GM18498 (cell line): Measurements from ENCODE around the gene SH3TC2.
"Not testable (repeated sequence)": the region's sequence is repeated elsewhere in the genome, so short reads cannot be mapped to it uniquely, and the experiment has no call there.

Experiments
- ATAC-seq: cut with Tn5 transposase; IDR thresholded peaks from one replicate; pipeline ENCODE4 v1.9.1; 2021; ENCODE audit warnings: mild to moderate bottlenecking, moderate library complexity; ENCODE audit not compliant: unreplicated experiment

SH3TC2 gene

DNA sequence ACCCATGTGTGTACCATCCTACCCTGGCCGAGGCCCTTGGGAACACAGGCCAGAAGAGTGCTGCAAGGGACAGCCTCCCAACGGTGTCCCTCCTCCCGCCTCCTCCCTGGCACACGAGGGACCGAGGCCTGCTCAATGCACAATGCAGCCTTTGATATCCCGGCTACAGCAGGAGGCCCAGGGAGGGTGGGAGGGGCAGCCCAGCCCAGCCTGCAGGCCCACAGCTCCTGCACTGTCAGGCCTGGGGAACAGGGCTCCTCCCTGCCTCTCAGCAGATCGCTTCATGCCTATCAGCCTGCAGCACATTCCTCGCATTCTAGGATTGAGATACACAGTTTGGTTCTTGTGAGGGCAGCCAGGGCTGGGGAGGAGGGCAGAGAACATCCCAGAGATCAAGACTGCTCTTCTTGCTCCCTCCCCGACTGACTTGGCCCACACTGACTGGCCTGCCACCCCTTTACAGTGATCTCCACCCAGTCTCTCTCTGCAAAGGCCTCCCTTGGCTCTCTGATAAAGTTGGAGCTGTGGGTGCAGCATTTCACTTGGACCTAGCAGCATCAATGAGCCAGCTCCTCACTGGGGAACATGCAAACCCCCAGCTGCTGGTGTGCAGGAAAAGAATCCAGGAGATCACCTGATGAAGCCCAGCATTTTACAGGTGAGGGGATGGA is at the start of gene SH3TC2:
Gene SH3TC2, minus strand, starts transcription at position 46 of the 671 bp plus-strand sequence. Its CDS starts 40 bp downstream, at position 6.
- no peak for ATAC-seq

DNA sequence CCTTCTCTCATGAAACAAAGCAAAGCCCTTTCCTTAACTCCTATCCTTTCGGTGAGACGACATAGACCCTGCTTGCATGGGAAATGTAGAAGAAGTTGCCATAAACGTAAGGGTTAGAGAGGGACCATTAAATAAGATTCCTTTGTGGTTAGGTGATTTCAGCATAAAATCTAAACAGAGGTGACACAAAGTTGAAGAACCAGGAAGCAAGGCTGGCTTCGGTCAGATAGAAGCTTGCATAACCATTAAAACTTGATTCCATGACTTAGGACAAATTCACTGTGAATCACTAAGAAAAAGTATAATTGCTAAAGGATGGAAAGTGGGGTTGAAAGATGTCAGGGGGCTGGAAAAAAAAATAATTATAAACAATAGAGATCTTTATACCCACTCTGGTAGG is 47.5 kb upstream of the SH3TC2 start:
- ATAC-seq: no peak

DNA sequence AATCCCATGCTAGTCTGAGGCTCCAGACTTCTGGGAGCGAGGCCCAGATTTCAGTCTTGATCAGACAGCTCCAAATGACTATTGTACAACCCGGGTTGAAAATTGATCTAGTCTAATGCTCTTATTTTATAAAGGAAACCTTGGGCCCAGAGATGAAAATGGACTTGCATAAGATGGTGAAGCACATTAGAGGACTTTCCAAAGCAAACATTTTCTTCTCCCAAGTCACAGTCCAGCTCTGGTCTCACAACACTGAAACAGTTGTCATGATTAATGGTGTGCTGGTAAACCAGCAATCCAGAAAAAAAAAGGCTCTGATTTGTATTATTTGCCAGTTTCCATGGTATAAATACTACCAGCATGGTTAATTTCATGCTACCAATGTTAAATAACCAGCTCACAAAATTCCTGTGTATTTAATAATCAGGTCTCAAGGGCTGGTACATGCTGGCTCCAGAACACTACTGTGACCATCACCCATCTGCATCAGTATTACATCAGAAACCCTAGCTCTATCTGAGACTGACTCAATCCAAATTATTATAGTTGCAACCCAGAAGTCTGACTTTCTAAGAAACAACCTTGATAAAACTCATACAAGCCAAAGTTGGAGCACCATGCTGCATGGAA is 45.9 kb upstream of the SH3TC2 start:
- no peak for ATAC-seq

DNA sequence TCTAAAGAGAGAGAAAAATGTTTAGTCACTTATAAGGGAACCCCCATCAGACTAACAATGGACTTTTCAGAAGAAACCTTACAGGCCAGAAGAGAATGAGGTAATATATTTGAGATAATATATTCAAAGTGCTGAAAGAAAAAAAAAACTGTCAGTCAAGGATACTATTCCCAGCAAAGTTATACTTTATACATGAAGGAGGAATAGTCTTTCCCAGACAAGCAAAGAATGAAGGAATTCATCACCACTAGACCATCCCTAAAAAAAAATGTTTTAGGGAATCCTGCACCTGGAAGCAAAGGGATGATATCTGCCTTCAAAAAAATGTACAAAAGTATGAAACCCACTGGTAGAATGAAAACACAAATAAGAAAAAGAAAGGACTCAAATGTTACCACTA is 37.5 kb upstream of the SH3TC2 start:
- no peak for ATAC-seq

DNA sequence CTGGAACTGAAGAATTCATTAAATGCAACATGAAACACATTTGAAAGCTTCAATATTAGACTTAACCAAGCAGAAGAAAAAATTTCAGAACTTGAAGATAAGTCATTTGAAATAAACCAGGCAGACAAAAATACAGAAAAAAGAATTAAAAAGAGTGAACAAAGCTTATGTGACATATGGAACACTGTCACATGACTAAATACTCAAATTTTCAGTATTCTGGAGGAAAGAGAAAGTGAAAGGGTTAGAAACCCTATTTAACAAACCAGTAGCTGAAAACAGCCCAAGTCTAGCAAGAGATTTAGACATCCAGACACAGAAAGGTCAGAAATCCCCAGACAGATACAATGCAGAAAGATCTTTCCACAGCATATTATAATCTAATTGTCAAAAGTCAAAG is 37.1 kb upstream of the SH3TC2 start:
- no peak for ATAC-seq

DNA sequence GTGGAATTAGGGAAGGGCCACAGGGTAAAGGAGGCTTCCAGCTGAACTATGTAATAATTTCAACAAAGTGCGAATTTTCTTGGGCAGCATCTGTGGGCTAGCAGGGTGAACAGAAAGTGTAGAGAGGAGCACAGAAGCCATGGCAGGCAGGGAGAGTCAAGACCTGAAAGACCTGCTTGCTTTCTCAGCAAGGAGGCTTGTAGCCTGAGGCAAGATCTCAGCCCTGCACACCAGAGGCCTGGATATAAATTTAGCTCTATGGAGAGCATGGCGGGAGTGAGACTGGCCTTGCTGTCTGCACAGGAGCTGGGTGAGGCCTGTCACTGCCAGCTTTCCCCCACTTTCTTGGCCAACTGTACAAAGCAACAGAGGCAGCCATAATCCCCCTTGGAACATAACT is 32.1 kb upstream of the SH3TC2 start:
- no peak for ATAC-seq

DNA sequence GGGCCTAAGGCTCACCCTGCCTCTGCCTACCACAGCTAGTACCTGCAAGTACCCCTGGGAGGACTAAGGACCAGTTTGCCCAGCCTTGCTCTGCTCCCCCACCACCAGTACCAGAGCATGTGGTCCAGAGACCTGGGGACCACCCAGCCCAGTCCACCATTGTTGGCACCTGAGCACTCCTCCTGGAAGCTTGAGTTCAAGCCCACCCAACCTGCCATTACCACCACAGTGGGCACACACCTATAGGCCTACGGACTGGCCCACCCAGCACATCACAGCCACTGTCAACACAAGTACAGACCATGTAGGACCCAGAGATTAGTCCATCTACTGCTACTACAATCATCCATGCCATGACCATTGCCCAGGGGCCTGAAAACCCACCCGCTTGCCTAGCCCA is 30.8 kb upstream of the SH3TC2 start:
- ATAC-seq: no peak

DNA sequence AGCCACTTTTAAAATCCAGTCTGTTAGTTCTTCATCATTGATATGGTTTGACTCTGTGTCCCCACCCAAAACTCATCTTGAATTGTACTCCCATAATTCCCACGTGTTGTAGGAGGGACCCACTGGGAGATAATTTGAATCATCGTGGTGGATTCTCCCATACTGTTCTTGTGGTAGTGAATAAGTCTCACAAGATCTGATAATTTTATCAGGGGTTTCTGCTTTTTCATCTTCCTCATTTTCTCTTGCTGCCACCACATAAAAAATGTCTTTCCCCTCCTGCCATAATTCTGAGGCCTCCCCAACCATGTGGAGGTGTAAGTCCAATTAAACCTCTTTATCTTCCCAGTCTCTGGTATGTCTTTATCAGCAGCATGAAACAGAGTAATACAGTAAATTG is 26.9 kb upstream of the SH3TC2 start:
- ATAC-seq: no peak

DNA sequence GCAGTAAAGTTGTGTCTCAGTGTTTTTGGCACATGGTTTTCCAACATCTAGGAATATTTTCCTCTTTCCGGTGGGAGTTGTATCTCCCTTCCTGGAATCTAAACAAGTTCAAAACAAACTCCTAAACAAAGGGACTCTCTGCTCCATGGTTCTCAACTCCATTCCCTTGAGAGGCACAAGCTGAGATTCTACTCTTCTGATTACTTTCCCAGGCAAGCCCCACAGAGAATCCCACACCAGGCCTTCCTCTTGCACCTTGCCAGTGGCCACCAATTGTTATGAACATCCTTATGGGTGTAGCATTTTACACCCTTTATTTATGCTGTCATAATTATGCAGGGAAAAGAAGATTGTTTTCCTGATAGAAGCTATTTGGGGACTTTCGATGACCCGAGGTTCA is 25.8 kb upstream of the SH3TC2 start:
- no peak for ATAC-seq

DNA sequence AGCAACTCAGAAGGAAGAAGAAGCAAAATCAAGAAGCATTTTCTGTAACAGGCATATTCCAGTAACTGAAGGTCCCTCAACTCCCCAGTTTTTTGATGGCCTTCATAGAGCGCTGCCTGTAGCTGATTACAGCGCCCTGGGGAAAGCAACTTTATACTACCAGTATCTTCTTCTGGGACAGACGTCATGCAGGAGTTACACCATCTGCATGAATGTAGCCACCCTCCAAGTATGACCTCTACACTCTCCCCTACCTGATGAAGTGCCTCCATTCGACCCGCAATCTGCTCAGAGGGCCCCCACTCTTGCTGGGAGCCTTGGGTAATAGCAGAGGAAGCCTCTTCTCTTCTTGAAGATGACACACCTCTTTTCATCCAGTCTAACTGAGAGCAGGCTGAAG is 21.0 kb upstream of the SH3TC2 start:
- ATAC-seq: no peak

DNA sequence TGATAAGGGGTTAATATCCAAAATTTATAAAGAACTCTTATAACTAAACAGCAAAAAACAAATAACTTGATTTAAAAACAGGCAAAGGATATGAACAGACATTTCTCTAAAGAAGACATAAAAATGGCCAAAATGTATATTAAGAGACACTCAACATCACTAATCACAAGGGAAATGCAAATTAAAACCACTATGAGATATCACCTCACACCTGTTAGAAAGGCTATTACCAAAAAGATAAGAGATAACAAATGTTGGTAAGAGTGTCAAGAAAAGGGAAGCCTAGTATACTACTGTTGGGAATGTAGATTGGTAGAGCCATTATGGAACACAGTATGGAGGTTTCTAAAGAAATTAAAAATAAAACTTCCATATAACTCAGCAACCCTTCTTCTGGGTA is 19.4 kb upstream of the SH3TC2 start:
- ATAC-seq: no peak

DNA sequence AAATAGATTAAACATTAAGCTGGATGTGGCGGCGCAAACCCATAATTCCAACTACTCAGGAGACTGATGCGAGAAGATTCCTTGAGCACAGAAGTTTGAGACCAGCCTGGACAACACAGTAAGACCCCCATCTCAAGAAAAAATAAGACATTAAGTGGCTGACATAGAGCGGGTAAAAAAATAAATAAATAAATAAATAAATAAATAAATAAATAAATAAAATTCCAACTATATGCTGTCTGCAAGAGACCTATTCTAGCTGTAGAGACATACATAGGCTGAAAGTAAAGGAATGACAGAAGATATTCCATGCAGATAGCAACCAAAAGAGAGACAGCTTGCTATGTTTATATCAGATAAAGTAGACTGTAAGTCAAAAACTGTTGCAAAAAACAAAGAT is 17.4 kb upstream of the SH3TC2 start:
- no peak for ATAC-seq

DNA sequence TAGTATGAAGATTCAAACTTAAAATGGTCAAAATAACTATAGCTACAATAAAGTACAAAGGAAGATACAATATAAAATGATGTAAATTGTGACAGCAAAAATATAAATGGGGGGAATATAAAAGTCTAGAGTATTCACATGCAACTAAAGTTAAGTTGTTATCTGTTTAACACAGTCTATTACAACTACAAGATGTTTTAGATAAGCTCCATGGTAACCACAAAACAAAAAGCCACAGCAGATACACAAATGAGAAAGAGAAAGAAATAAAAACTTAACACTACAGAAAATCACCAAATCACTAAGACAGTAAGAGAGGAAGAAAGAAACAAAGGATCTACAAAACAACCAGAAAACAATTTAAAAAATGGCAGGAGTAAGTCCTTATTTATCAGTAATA is 17.0 kb upstream of the SH3TC2 start:
- ATAC-seq: no peak

DNA sequence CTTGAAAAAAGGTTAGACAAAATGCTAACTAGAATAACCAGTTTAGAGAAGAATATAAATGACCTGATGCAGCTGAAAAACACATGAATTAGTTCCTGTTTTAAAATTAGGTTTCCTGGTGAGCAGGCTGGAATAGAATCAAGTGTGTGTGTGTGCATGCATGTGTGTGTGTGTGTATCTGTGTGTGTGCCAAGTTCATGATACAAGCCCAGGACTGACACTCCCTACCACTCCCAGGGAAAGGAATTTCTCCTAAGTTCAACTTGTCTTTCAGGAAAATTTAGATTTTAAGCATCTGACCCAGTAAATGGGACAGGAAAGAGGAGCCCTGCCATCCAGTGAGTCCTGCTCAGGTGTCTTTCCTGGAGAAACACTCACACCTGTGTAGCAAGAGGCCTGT is 11.2 kb upstream of the SH3TC2 start:
- ATAC-seq: not testable (repeated sequence)

DNA sequence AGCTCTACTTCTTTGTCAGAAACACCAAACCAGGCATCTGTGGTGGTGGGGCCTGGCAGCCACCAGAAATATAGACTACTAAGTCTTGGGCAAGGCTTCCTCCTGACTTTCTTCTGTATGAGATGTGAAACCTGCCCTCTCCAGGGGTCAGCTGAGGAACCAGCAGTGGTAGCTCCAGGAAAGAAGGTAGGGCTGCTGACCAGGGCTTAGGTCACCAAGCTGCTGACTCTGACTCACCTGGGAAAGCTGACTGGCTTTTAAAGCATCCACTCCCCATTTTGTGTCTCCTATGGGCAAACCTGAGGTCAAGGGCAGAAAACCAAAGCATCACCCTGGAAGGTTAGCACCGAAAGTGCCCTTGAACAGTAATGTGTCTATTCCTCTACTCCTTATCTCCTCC is 10.4 kb upstream of the SH3TC2 start:
- no peak for ATAC-seq

DNA sequence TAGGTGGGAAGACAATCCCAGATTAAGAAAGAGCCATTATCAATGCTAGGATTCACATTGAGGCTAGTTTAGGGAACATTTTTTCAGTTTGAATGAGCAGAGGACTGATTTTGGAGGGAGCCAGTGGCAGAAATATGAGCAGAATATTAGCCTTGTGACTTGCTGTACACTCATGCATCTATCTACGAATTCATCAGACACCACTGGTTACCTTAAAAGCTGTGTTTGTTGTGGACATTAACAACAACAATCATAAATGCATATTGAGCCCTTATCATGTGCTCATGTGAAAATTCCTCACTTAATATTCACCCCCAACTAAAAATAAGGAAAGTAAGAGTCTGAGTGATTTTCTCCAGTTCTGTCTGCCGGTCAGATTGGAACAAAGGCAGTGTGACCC is 9.9 kb upstream of the SH3TC2 start:
- ATAC-seq: no peak

DNA sequence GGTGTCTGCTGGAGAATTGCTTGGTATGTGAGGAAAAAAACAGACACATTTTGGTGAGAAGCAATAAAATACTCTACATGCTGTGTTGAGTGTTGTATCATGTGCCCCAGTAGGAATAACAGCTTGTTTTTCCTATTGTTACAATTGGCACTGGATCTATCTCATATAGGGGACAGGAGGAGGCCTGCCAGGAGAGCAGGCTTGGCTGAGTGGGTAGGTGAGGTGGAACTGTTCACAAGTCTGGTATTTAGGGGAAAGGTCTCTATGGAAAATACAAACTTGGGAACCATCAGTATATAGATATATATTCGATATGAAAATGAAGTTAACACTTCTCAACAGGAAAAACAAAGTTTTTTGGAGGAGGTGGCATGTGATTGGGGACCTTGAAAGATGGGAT is 9.5 kb upstream of the SH3TC2 start:
- ATAC-seq: no peak

DNA sequence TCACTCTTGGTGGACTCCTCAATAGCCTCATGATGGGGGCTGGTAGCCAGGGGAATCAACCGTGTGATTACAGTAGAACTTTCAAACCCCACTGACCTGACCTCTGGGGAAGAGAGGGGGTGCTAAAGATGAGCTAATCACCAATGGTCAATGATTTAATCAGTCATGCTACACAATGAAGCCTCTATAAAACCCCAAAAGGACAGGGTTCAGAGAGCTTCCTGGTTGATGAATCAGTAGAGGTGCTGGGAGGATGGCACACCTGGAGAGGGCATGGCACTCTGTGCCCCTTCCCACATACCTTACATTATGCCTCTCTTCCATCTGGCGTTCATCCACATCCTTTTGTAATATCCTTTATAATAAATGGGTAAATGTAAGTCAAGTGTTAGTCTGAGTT is 8.9 kb upstream of the SH3TC2 start:
- no peak for ATAC-seq

DNA sequence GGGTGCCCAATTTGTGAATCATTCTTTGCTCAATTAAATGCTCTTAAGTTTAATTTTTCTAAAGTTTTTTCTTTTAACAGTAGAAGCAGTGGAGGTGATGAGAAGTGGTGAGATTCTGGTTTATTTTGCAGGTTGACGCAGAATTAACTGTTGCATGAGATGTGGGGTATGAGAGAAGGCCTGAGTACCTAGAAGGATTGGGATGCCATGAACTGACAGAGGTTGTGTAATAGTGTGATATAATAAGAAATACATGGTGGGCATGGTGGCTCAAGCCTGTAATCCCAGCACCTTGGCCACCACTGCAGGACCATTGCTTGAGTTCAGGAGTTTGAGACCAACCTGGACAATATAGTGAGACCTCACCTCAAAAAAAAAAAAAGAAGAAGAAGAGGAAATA is 8.4 kb upstream of the SH3TC2 start:
- no peak for ATAC-seq

DNA sequence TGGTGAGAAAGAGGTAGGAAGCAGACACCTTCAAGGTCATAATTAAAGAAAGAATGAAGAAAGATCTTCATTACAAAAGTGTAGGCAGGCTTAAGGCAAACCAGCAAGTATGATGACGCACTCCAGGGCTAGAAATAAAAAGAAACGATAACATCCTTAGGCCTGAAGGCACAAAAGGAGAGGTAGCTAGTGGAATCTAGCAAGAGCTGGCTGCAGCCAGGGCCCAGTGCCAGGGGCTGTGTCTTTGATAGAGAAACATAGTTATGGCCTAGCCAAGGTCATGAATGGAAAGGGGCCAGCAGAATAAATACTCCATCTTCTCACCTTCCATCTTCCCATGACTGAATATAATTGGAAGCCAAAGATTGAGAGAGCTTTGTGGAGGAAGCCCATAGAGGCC is 6.8 kb upstream of the SH3TC2 start:
- ATAC-seq: no peak

DNA sequence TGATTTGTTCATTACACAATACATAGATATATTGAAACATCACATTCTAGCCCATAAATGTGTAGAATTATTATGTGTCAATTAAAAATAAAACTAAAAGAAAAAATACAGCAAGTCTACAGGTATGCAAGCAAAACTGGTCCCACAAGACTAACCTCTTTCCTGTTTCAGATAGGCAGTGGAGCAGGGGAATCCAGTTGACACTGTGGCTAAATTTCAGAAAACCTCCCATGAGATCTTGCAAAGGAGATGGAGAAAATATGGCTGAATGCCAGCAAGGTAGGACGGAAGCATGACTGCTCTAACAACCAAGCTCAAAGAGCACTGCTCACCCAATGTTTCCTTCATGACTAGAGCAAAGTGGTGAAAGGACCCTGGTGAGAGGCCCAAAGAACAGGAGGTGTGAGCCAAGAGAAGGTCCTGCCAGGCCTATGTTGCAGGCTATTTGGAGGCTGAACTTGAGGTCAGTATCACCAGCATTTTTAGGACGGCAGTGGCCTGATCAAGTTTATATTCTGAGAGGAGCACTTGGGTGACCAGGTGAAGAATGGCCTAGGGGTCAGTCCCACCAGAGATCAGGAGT is 1.1 kb upstream of the SH3TC2 start:
- no peak for ATAC-seq

DNA sequence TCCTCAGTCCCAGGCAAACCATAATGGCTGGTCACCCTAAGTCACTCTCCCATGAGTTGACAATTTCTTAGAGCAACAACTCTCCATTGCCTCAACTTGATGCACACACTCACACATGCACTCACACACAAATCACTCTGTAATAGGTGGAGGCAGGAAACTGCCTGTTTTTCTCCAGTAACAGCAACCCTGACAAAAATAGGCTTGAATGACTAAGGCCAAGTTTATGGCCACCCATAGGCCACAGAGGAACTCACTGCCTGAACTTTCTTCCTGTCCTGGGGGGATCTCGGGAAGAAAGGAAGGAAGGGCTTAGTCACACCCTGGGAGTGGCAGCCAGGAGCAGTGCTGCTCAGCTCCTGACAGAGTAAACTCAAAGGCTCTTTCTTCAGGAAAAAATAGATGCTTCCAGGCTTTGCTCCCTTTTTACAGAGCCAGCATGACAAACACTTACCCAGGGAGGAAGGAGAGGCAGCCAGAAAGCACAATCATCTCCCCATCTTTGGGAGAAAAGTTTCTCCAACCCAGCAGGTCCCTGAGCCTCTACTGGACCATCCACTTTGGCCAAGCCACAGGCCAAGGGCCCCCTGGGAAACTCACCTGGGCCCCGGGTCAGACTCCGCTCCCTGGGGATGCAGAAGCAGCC is 368 bp downstream of the SH3TC2 start:
- ATAC-seq: no peak
